Bronchial epithelial cell (primary cell): ENCODE results near the gene KLB. TPM values are rescaled to one million over a fixed set of nuclear protein-coding genes. Genes with fewer than 3 reads are reported as not detected.
"Not testable (repeated sequence)": the region's sequence is repeated elsewhere in the genome, so short reads cannot be mapped to it uniquely, and the experiment has no call there.

Source experiments
- DNase-seq: peaks from one replicate; pipeline ENCODE4 v3.0.0-alpha.2; 2010; ENCODE audit warnings: low read depth
- FAIRE-seq: peaks from 2 replicates; lab custom pipeline; 2011; peaks lifted over from hg19 to GRCh38; lab: Jason Lieb, UNC
- H3K27me3 ChIP-seq: 2 replicates; pipeline ENCODE4 v1.5.1; 2011; ENCODE audit warnings: low read length; ENCODE audit not compliant: control insufficient read depth, insufficient read depth
- H3K36me3 ChIP-seq: 2 replicates; pipeline ENCODE4 v1.5.1; 2011; ENCODE audit warnings: low read length; ENCODE audit not compliant: control insufficient read depth, insufficient read depth
- H3K4me3 ChIP-seq: 2 replicates; pipeline ENCODE4 v1.5.1; 2011; ENCODE audit warnings: mild to moderate bottlenecking, low read depth, low read length, control low read depth
- total RNA-seq: library from RNA; depleted of rRNA; stranded (reverse); fragments of >200 nt; gene quantifications from 2 replicates; pipeline ENCODE4 v1.2.1, GENCODE V29; 2014
- TF ChIP-seq, protein P1 (sequence below): IDR thresholded peaks from 2 replicates; pipeline ENCODE4 v1.5.1; 2011; ENCODE audit warnings: mild to moderate bottlenecking, moderate library complexity, low read length, control low read depth, inconsistent platforms; ENCODE audit not compliant: insufficient read depth, severe bottlenecking

KLB gene
- total RNA-seq, 1 donor from 2014 or later, result under 0.01 TPM

DNA sequence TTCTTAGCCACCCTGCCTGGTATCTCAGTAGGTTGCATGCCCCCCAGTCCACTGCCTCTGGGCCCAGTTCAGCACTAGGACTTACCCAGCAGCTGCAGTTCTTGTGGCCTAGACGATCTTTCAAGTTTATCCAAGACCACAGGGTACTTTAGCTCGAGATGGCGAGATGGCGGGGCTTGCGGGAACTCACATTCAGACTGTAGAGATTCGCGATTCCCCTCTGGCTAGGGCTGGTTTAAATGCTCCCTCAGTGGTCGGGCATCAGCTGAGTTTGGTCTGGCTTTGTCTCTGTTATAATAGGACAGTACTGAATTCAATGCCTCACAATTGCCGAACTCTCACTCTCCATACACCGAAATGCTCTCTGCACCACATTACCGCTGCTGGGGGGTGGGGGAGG is 22.2 kb upstream of the KLB start:
- Histone ChIP-seq H3K4me3 (no peak overlapping the region), H3K36me3 (no peaks in the 10 kb centered on the region), H3K27me3 (no peaks in the 10 kb centered on the region)
- FAIRE-seq (no peak), DNase-seq (no peak)
- TF ChIP-seq, protein P1, sequence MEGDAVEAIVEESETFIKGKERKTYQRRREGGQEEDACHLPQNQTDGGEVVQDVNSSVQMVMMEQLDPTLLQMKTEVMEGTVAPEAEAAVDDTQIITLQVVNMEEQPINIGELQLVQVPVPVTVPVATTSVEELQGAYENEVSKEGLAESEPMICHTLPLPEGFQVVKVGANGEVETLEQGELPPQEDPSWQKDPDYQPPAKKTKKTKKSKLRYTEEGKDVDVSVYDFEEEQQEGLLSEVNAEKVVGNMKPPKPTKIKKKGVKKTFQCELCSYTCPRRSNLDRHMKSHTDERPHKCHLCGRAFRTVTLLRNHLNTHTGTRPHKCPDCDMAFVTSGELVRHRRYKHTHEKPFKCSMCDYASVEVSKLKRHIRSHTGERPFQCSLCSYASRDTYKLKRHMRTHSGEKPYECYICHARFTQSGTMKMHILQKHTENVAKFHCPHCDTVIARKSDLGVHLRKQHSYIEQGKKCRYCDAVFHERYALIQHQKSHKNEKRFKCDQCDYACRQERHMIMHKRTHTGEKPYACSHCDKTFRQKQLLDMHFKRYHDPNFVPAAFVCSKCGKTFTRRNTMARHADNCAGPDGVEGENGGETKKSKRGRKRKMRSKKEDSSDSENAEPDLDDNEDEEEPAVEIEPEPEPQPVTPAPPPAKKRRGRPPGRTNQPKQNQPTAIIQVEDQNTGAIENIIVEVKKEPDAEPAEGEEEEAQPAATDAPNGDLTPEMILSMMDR, result no peak

DNA sequence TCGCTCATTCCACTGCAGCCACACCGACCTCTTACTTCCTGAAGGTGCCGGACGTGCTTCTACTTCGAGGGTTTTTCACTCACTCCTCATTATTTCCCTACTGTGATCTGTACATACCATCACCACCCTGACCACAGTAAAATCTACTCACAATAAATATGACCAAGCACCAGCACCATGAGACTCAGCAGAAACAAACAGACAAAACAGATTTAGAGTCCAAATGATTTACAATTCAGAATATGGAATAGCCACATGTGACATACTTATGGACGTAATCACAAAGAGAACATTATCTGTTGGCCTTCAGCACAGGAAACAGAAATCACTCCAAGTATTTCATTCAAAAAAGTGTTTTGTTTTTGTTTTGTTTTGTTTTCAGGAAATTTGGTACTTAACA is 16.1 kb upstream of the KLB start:
- Histone ChIP-seq H3K36me3 (no peaks in the 10 kb centered on the region), H3K27me3 (no peaks in the 10 kb centered on the region), H3K4me3 (no peak overlapping the region)
- FAIRE-seq (no peak), DNase-seq (no peak)
- TF ChIP-seq, protein P1, result no peak

DNA sequence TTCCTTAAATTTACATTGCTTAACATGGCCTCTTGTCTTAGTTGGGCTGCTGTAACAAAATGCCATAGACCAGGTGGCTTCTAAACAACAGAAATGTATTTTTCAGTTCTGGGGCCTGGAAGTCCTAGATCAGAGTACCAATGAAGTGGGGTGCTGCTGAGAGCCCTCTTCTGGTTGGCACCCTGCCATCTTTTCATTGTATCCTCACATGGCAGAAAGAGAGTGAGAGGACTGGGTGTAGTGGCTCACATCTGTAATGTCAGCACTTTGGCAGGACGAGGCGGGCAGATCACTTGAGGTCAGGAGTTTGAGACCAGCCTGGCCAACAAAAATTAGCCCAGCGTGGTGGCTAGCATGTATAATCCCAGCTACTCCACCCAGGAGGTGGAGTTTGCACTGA is 12.0 kb upstream of the KLB start:
- Histone ChIP-seq H3K27me3 (no peaks in the 10 kb centered on the region), H3K4me3 (no peak overlapping the region), H3K36me3 (no peaks in the 10 kb centered on the region)
- TF ChIP-seq, protein P1, result no peak
- no peak for FAIRE-seq
- DNase-seq, result no peak

DNA sequence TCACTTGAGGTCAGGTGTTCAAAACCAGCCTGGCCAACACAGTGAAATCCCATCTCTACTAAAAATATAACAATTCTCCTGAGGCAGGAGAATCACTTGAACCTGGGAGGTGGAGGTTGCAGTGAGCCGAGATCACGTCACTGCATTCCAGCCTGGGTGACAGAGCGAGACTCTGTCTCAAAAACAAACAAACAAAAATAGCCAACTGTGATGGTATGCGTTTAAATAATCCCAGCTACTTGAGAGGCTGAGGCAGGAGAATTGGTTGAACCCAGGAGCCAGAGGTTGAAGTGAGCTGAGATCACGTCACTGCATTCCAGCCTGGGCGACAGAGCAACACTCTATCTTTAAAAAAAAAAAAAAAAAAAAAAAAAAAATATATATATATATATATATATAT is 5.1 kb upstream of the KLB start:
- H3K27me3 ChIP-seq, H3K4me3 ChIP-seq, H3K36me3 ChIP-seq, FAIRE-seq: not testable (repeated sequence)
- peak; percentile 47 for DNase-seq

DNA sequence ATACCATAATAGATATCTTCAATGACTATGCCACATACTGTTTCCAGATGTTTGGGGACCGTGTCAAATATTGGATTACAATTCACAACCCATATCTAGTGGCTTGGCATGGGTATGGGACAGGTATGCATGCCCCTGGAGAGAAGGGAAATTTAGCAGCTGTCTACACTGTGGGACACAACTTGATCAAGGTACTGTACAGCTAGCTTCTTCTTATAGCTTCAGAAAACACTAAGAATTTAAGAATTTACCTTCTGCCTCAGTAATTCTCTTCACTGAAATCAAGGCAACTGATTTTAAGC is 805 bp downstream of the KLB start:
- H3K27me3 ChIP-seq, result no peaks in the 10 kb centered on the region
- FAIRE-seq (no peak), DNase-seq (no peak)
- H3K4me3 ChIP-seq, result no peak overlapping the region
- TF ChIP-seq, protein P1, result no peak
- no peaks in the 10 kb centered on the region for H3K36me3 ChIP-seq

DNA sequence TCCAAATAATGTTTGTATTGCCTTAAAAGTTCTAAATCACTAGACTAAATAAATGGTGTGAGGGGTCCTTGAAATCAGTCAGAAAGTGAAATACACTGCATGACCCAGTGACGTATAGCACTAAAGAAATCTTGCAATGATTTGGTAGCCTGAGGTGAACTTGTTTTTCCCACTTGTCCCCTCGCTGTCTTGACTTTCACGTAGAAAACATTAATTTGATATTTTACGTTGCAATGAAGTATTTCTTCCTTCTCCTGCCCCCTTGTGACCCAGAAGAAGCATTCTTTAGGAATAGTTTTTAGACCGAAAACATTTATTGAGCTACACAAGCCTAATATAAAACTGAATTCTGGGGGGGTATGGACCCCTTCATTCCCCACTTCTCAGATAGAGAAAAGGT is 3.7 kb downstream of the KLB start:
- DNase-seq, result no peak
- no peak overlapping the region for H3K4me3 ChIP-seq
- no peak for FAIRE-seq
- no peaks in the 10 kb centered on the region for H3K36me3 ChIP-seq
- TF ChIP-seq, protein P1, result no peak
- no peaks in the 10 kb centered on the region for H3K27me3 ChIP-seq

DNA sequence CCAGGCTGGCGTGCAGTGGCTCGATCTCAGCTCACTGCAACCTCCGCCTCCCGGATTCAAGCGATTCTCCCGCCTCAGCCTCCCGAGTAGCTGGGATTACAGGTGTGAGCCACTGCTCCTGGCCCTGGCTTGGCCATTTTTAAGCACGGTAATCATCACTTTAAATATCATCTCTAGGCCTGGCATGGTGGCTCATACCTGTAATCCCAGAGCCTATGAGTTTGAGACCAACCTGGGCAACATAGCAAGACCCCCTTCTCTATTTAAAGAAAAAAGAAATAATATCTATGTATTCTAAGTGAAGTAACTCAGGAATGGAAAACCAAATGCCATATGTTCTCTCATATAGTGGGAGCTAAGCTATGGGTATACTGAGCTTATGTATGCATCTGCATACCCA is 4.8 kb downstream of the KLB start:
- H3K36me3 ChIP-seq, FAIRE-seq, DNase-seq, H3K4me3 ChIP-seq, H3K27me3 ChIP-seq: not testable (repeated sequence)
